ENCODE results near the gene PGLYRP4.

The PGLYRP4 gene

GRCh38 chr1:153375511-153375910, 26.9 kb upstream of the PGLYRP4 start, which contains the start of gene S100A12:
Gene S100A12, minus strand, starts transcription at chr1:153375621. Its CDS starts 1,029 bp downstream, at chr1:153374592.
- no peak for DNase-seq

- DNase-seq, result no peak
Measured at GRCh38 chr1:153374071-153374470, 25.4 kb upstream of the PGLYRP4 start.

- DNase-seq, result no peak
Measured at GRCh38 chr1:153372571-153372970, 23.9 kb upstream of the PGLYRP4 start.

GRCh38 chr1:153371231-153371630, 22.6 kb upstream of the PGLYRP4 start:
- DNase-seq, result no peak

GRCh38 chr1:153370146-153370545, 21.5 kb upstream of the PGLYRP4 start:
- DNase-seq, result no peak

- no peak for DNase-seq
Measured at GRCh38 chr1:153368495-153368894, 19.9 kb upstream of the PGLYRP4 start.

- DNase-seq, result no peak
Measured at GRCh38 chr1:153367090-153367489, 18.4 kb upstream of the PGLYRP4 start.

- no peak for DNase-seq
Measured at GRCh38 chr1:153366261-153366660, 17.6 kb upstream of the PGLYRP4 start.

- DNase-seq, result no peak
Measured at GRCh38 chr1:153365696-153366095, 17.1 kb upstream of the PGLYRP4 start.

- DNase-seq, result no peak
Measured at GRCh38 chr1:153364766-153365666, 16.4 kb upstream of the PGLYRP4 start.

- DNase-seq, result no peak
Measured at GRCh38 chr1:153364156-153364555, 15.5 kb upstream of the PGLYRP4 start.

- DNase-seq, result no peak
Measured at GRCh38 chr1:153363641-153364040, 15.0 kb upstream of the PGLYRP4 start.

- no peak for DNase-seq
Measured at GRCh38 chr1:153362187-153362775, 13.6 kb upstream of the PGLYRP4 start.

GRCh38 chr1:153361480-153362109, 13.0 kb upstream of the PGLYRP4 start:
- no peak for DNase-seq

- DNase-seq, result no peak
Measured at GRCh38 chr1:153360592-153361479, 12.2 kb upstream of the PGLYRP4 start.

- no peak for DNase-seq
Measured at GRCh38 chr1:153360190-153360589, 11.5 kb upstream of the PGLYRP4 start.

- DNase-seq, result no peak
Measured at GRCh38 chr1:153359241-153359640, 10.6 kb upstream of the PGLYRP4 start.

- DNase-seq, result no peak
Measured at GRCh38 chr1:153358691-153358975, 10.0 kb upstream of the PGLYRP4 start.

- no peak for DNase-seq
Measured at GRCh38 chr1:153357853-153358690, 9.4 kb upstream of the PGLYRP4 start, which contains the start of gene S100A9. Gene S100A9, plus strand, starts transcription at chr1:153357854. Its CDS starts 430 bp downstream, at chr1:153358284.

- DNase-seq, result no peak
Measured at GRCh38 chr1:153357076-153357852, 8.6 kb upstream of the PGLYRP4 start.

Measured in hippocampal formation (tissue), 2 donors.